ENCODE results near the gene CDK5R2. TPM values are rescaled to one million over a fixed set of nuclear protein-coding genes. Genes with fewer than 3 reads are reported as not detected.

Gene CDK5R2
- total RNA-seq, 1 donor from 2014 or later: 46.1 TPM

DNA sequence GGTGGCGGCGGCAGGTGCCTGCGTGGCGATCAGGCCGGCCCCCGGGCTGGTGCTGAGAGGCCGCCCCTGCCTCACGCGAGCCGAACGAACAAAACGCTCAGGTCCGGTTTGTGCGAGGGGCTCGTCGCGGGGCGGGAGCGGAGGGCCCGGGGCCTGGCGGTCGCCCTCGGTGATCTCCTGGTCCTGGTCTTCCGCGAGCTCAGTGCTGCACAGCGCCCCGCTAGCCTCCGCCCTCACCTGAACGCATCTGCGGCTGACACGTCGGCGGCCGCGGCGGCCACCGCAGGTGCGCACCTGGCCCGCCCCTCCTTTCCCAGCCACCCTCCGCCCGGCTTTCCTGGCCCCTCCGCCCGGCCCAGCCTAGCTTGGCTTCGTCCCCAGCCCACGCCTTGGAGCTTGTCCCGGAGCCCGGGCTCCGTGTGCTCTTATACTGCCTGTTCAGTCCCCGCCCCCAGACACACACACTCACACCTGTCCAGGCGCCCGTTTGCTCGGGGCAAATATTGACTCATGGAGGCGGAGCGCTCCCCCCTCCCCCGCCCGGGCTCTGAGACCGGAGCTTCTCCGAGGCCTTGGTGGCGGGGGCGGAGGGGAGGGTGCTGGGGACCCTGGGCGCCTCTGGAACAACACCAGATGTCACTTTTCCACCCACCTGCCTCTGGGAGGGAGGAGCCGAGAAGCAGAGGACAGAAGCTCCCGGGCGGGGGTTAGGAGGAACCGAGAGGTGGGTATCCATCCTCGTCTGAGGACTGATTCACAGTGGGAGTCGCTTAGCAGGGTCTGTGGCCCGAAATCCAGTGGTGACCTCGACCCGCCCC lies 42.3 kb downstream of the CDK5R2 start:
- peak; percentile 49 for DNase-seq
- Mint-ChIP-seq H3K27ac (ENCODE audit: unreplicated experiment) (no peak overlapping the region), H3K36me3 (ENCODE audit: unreplicated experiment) (no peaks in the 10 kb centered on the region), H3K9me3 (ENCODE audit: unreplicated experiment) (no peaks in the 10 kb centered on the region), H3K4me1 (ENCODE audit: low read depth, unreplicated experiment) (peaks cover 7% of the 10 kb centered on the region), H3K4me3 (ENCODE audit: unreplicated experiment) (peak overlapping the region; percentile 49), H3K27me3 (ENCODE audit: unreplicated experiment) (peaks cover 14% of the 10 kb centered on the region)
- TF ChIP-seq, protein P1, sequence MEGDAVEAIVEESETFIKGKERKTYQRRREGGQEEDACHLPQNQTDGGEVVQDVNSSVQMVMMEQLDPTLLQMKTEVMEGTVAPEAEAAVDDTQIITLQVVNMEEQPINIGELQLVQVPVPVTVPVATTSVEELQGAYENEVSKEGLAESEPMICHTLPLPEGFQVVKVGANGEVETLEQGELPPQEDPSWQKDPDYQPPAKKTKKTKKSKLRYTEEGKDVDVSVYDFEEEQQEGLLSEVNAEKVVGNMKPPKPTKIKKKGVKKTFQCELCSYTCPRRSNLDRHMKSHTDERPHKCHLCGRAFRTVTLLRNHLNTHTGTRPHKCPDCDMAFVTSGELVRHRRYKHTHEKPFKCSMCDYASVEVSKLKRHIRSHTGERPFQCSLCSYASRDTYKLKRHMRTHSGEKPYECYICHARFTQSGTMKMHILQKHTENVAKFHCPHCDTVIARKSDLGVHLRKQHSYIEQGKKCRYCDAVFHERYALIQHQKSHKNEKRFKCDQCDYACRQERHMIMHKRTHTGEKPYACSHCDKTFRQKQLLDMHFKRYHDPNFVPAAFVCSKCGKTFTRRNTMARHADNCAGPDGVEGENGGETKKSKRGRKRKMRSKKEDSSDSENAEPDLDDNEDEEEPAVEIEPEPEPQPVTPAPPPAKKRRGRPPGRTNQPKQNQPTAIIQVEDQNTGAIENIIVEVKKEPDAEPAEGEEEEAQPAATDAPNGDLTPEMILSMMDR (IDR thresholded peaks at IDR 0.05; ENCODE audit: partially characterized antibody, unreplicated experiment): no peak

DNA sequence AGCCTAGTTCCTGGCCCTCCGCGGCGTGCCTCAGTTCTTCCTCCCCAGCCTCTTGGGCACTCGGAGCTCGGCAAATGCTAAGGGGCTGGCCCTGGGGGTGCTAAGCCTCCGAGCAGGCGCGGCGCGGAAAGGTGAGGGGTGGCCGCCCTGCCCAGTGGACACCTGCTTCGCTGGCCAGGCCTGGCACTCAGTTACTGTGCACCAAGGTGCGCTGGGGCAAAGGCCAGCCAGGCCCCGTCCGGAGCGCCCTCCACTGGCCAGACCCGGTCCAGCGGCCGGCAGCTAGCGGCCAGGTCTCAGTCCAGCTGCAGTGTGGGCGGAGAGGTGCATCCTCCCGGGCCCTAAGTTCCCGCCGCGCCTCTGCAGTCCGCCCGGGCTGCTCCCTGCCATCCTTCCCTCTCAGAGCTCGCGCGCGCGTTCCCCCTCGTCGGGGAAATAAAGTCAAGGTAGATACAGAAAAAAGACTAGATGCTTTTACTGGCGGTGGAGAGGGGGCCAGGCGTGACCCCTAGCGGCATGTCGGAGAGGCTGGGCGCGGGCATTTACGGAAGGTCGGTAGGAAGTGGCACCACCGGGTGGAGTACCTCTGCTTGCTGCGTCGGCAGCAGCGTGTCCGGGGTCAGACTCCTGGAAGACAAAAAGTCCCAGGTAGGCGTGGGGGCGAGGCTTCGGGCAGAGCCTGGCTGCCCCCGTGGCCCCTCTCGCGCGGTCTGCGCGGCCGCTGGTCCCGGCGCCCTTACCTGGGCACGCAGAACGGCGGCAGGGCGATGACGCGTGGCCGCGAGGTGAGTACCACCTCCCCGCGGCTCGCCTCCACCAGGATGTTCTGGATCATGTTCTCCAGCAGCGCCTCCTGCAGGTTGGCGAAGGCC lies 43.2 kb downstream of the CDK5R2 start:
- H3K4me3 Mint-ChIP-seq (ENCODE audit: unreplicated experiment): peak overlapping the region; percentile 80
- DNase-seq: peak; percentile 90
- H3K27me3 Mint-ChIP-seq (ENCODE audit: unreplicated experiment): peaks cover 16% of the 10 kb centered on the region
- H3K27ac Mint-ChIP-seq (ENCODE audit: unreplicated experiment): no peak overlapping the region
- peaks cover 7% of the 10 kb centered on the region for H3K4me1 Mint-ChIP-seq (ENCODE audit: low read depth, unreplicated experiment)
- no peaks in the 10 kb centered on the region for H3K9me3 Mint-ChIP-seq (ENCODE audit: unreplicated experiment)
- no peaks in the 10 kb centered on the region for H3K36me3 Mint-ChIP-seq (ENCODE audit: unreplicated experiment)
- TF ChIP-seq, protein P1 (IDR thresholded peaks at IDR 0.05; ENCODE audit: partially characterized antibody, unreplicated experiment): peak; percentile 70

- DNase-seq: no peak
- H3K4me3 Mint-ChIP-seq (ENCODE audit: unreplicated experiment): peak overlapping the region; percentile 48
- H3K36me3 Mint-ChIP-seq (ENCODE audit: unreplicated experiment): no peaks in the 10 kb centered on the region
- peaks cover 3% of the 10 kb centered on the region for H3K9me3 Mint-ChIP-seq (ENCODE audit: unreplicated experiment)
- no peak overlapping the region for H3K27ac Mint-ChIP-seq (ENCODE audit: unreplicated experiment)
- TF ChIP-seq, protein P1 (IDR thresholded peaks at IDR 0.05; ENCODE audit: partially characterized antibody, unreplicated experiment): no peak
- H3K4me1 Mint-ChIP-seq (ENCODE audit: low read depth, unreplicated experiment): peaks cover 7% of the 10 kb centered on the region
- peaks cover 16% of the 10 kb centered on the region for H3K27me3 Mint-ChIP-seq (ENCODE audit: unreplicated experiment)
These were observed 43.8 kb downstream of the CDK5R2 start for GRCh38 chr2:219003267-219003634.

- H3K27ac Mint-ChIP-seq (ENCODE audit: unreplicated experiment): no peak overlapping the region
- H3K9me3 Mint-ChIP-seq (ENCODE audit: unreplicated experiment): peaks cover 3% of the 10 kb centered on the region
- H3K4me3 Mint-ChIP-seq (ENCODE audit: unreplicated experiment): peak overlapping the region; percentile 22
- H3K4me1 Mint-ChIP-seq (ENCODE audit: low read depth, unreplicated experiment): peaks cover 7% of the 10 kb centered on the region
- TF ChIP-seq, protein P1 (IDR thresholded peaks at IDR 0.05; ENCODE audit: partially characterized antibody, unreplicated experiment): no peak
- DNase-seq: no peak
- peaks cover 16% of the 10 kb centered on the region for H3K27me3 Mint-ChIP-seq (ENCODE audit: unreplicated experiment)
- no peaks in the 10 kb centered on the region for H3K36me3 Mint-ChIP-seq (ENCODE audit: unreplicated experiment)
These were observed 44.5 kb downstream of the CDK5R2 start for GRCh38 chr2:219003979-219004378.

All from glutamatergic neuron (in vitro differentiated cells).